Smooth muscle cell (in vitro differentiated cells): Measurements from ENCODE around the gene HAND2. TPM values are rescaled to one million over a fixed set of nuclear protein-coding genes. Genes with fewer than 3 reads are reported as not detected.

Experiments used
- DNase-seq: peaks from one replicate; lab custom pipeline; 2025; ENCODE audit not compliant: unreplicated experiment; lab: John Stamatoyannopoulos, UW
- H2AFZ ChIP-seq: fragments of 200-600 bp; sonication (generic); 2 replicates; pipeline ENCODE4 v1.6.0; 2016; ENCODE audit warnings: antibody characterized with exemption, low read depth, mild to moderate bottlenecking
- H3F3A ChIP-seq: fragments of 200-600 bp; sonication (generic); 2 replicates; pipeline ENCODE4 v1.6.0; 2017; ENCODE audit warnings: antibody characterized with exemption, low read depth
- H3K27ac ChIP-seq: fragments of 200-600 bp; sonication (generic); 2 replicates; pipeline ENCODE4 v1.5.1; 2016; ENCODE audit warnings: low read depth, mild to moderate bottlenecking
- H3K27me3 ChIP-seq: fragments of 200-600 bp; sonication (generic); 2 replicates; pipeline ENCODE4 v1.6.1; 2016; ENCODE audit warnings: low read depth, mild to moderate bottlenecking
- H3K36me3 ChIP-seq: fragments of 200-600 bp; sonication (generic); 2 replicates; pipeline ENCODE4 v1.5.1; 2016; ENCODE audit warnings: low read depth
- H3K4me1 ChIP-seq: fragments of 200-600 bp; sonication (generic); 2 replicates; pipeline ENCODE4 v1.5.1; 2016; ENCODE audit warnings: low read depth
- H3K4me2 ChIP-seq: fragments of 200-600 bp; sonication (generic); 2 replicates; pipeline ENCODE4 v1.6.0; 2016; ENCODE audit warnings: mild to moderate bottlenecking
- H3K4me3 ChIP-seq: fragments of 200-600 bp; sonication (generic); 2 replicates; pipeline ENCODE4 v1.5.1; 2016; ENCODE audit warnings: mild to moderate bottlenecking
- H3K79me2 ChIP-seq: fragments of 200-600 bp; sonication (generic); 2 replicates; pipeline ENCODE4 v1.6.0; 2016; ENCODE audit warnings: low read depth, mild to moderate bottlenecking
- H3K9ac ChIP-seq: fragments of 200-600 bp; sonication (generic); 2 replicates; pipeline ENCODE4 v1.6.0; 2016; ENCODE audit warnings: low read depth
- H3K9me3 ChIP-seq: fragments of 200-600 bp; sonication (generic); replicated peaks from 2 replicates; pipeline ENCODE4 v1.5.1; 2016; ENCODE audit warnings: low read depth
- H4K20me1 ChIP-seq: fragments of 200-600 bp; sonication (generic); 2 replicates; pipeline ENCODE4 v1.6.0; 2016; ENCODE audit warnings: low read depth
- CTCF ChIP-seq: fragments of 200-600 bp; sonication (generic); IDR thresholded peaks from 2 replicates; pipeline ENCODE4 v1.5.1; 2017; ENCODE audit warnings: borderline replicate concordance, mild to moderate bottlenecking, antibody characterized with exemption; ENCODE audit not compliant: insufficient read depth, poor library complexity, severe bottlenecking
- WGBS: methylation state at CpG from one replicate; pipeline ENCODE4 v1.1.7; 2016; ENCODE audit warnings: low lambda C conversion rate; 5-methylcytosine and 5-hydroxymethylcytosine counted together
- polyA plus RNA-seq: library from polyadenylated mRNA; unstranded; fragments of >200 nt; fragmentation: Nextera tagmentation; extraction: Ambion mirVana; gene quantifications from 2 replicates; pipeline ENCODE4 v1.2.1, GENCODE V29; 2016
- total RNA-seq: library from RNA; depleted of rRNA; stranded (reverse); fragments of >200 nt; gene quantifications from 2 replicates; pipeline ENCODE4 v1.2.3, GENCODE V29; 2014

HAND2 gene
- total and polyA plus RNA-seq, 2 experiments from 2014 or later: 265 to 324 TPM

- WGBS: 9% methylated on average over 10 of the region's 10 CpGs
- H3K79me2 ChIP-seq: peaks cover 53% of the 10 kb centered on the region
- peak; percentile 4 for TF ChIP-seq CTCF
- H3F3A ChIP-seq: peaks cover 48% of the 10 kb centered on the region
- peak; percentile 37 for DNase-seq
- peaks cover 21% of the 10 kb centered on the region for H3K4me1 ChIP-seq
- H3K27me3 ChIP-seq: no peaks in the 10 kb centered on the region
- peak overlapping the region; percentile 93 for H3K4me3 ChIP-seq
- peak overlapping the region; percentile 63 for H3K9ac ChIP-seq
- no peaks in the 10 kb centered on the region for H3K36me3 ChIP-seq
- H3K4me2 ChIP-seq: peak overlapping the region; percentile 87
- no peak overlapping the region for H2AFZ ChIP-seq
- peak overlapping the region; percentile 97 for H3K27ac ChIP-seq
- H4K20me1 ChIP-seq: peaks cover 11% of the 10 kb centered on the region
- no peaks in the 10 kb centered on the region for H3K9me3 ChIP-seq
These were observed 9.0 kb downstream of the HAND2 start for GRCh38 chr4:173520921-173521466.

GRCh38 chr4:173519111-173520101 is 10.6 kb downstream of the HAND2 start:
- Histone ChIP-seq H3K4me1 (peaks cover 21% of the 10 kb centered on the region), H2AFZ (no peak overlapping the region), H3F3A (peaks cover 46% of the 10 kb centered on the region), H3K9ac (peak overlapping the region; percentile 81), H4K20me1 (no peaks in the 10 kb centered on the region), H3K36me3 (no peaks in the 10 kb centered on the region), H3K9me3 (no peaks in the 10 kb centered on the region), H3K79me2 (peaks cover 53% of the 10 kb centered on the region), H3K27ac (peak overlapping the region; percentile 97), H3K4me3 (peak overlapping the region; percentile 63), H3K4me2 (peak overlapping the region; percentile 87), H3K27me3 (no peaks in the 10 kb centered on the region)
- 5% methylated on average over 31 of the region's 31 CpGs for WGBS
- peak; percentile 49 for DNase-seq
- TF ChIP-seq CTCF: no peak

- DNase-seq: no peak
These were observed 11.5 kb downstream of the HAND2 start for GRCh38 chr4:173518425-173519102.

More at GRCh38 chr4:173518425-173519102, 11.5 kb downstream of the HAND2 start:
- Histone ChIP-seq H3K9ac (peak overlapping the region; percentile 81), H3K27me3 (no peaks in the 10 kb centered on the region), H3K4me3 (peak overlapping the region; percentile 63), H3K9me3 (no peaks in the 10 kb centered on the region), H3K4me2 (peak overlapping the region; percentile 87), H3K27ac (peak overlapping the region; percentile 97), H3F3A (peaks cover 41% of the 10 kb centered on the region), H3K4me1 (peaks cover 21% of the 10 kb centered on the region), H3K79me2 (peaks cover 55% of the 10 kb centered on the region), H3K36me3 (no peaks in the 10 kb centered on the region), H4K20me1 (no peaks in the 10 kb centered on the region), H2AFZ (peak overlapping the region; percentile 27)
- no peak for TF ChIP-seq CTCF
- whole genome bisulfite sequencing: 4% methylated on average over 41 of the region's 42 CpGs
